CD4-positive, alpha-beta T cell treated with Interleukin-4 for 1 hour (primary cell): Measurements from ENCODE around the gene HTATIP2.
"Not testable (repeated sequence)": the region's sequence is repeated elsewhere in the genome, so short reads cannot be mapped to it uniquely, and the experiment has no call there.

Experiments
- DNase-seq, 2 donors: peaks; one replicate each; pipeline ENCODE4 v3.0.0-alpha.2; 2020 to 2022

Gene HTATIP2

GRCh38 chr11:20363500-20364340 lies at the start of gene HTATIP2:
HTATIP2 (plus strand) TSS chr11:20363714; CDS start chr11:20364238, 524 bp downstream.
- peak; percentile 77 to 78 for DNase-seq

- DNase-seq: no peak
Observed at GRCh38 chr11:20315800-20316199, 47.7 kb upstream of the HTATIP2 start.

GRCh38 chr11:20321177-20321576 lies 42.3 kb upstream of the HTATIP2 start:
- DNase-seq: no peak

- no peak for DNase-seq
Observed at GRCh38 chr11:20327377-20327935, 36.1 kb upstream of the HTATIP2 start.

- DNase-seq: no peak
Observed at GRCh38 chr11:20336056-20336455, 27.5 kb upstream of the HTATIP2 start.

GRCh38 chr11:20337526-20338154 lies 25.9 kb upstream of the HTATIP2 start:
- DNase-seq: no peak

- no peak for DNase-seq
Observed at GRCh38 chr11:20342347-20343141, 21.0 kb upstream of the HTATIP2 start.

- DNase-seq: no peak
Observed at GRCh38 chr11:20351136-20351535, 12.4 kb upstream of the HTATIP2 start.

GRCh38 chr11:20351751-20352262 lies 11.7 kb upstream of the HTATIP2 start:
- no peak for DNase-seq

GRCh38 chr11:20353829-20354434 lies 9.6 kb upstream of the HTATIP2 start:
- DNase-seq: peak in 1 of 2 donors; percentile 40

- DNase-seq: peak; percentile 25 to 54
Observed at GRCh38 chr11:20355221-20356219, 8.0 kb upstream of the HTATIP2 start.

- DNase-seq: no peak
Observed at GRCh38 chr11:20357150-20357549, 6.4 kb upstream of the HTATIP2 start.

GRCh38 chr11:20360650-20361049 lies 2.9 kb upstream of the HTATIP2 start:
- peak; percentile 65 to 72 for DNase-seq

- DNase-seq: no peak
Observed at GRCh38 chr11:20362481-20362880, 1.0 kb upstream of the HTATIP2 start.

GRCh38 chr11:20363149-20363499 lies 390 bp upstream of the HTATIP2 start:
- no peak for DNase-seq

- DNase-seq: peak in 1 of 2 donors; percentile 12
Observed at GRCh38 chr11:20364341-20364792, 853 bp downstream of the HTATIP2 start.

- DNase-seq: not testable (repeated sequence)
Observed at GRCh38 chr11:20365465-20365864, 2.0 kb downstream of the HTATIP2 start.

GRCh38 chr11:20367313-20367948 lies 3.9 kb downstream of the HTATIP2 start:
- DNase-seq: peak; percentile 14 to 21

GRCh38 chr11:20368438-20368837 lies 4.9 kb downstream of the HTATIP2 start:
- no peak for DNase-seq

GRCh38 chr11:20369826-20370225 lies 6.3 kb downstream of the HTATIP2 start:
- no peak for DNase-seq
